Measurements from ENCODE around the gene PIGR.

Gene PIGR

GRCh38 chr1:206958144-206958543 lies 11.9 kb upstream of the PIGR start:
- DNase-seq (ENCODE audit: low read depth): no peak

DNA sequence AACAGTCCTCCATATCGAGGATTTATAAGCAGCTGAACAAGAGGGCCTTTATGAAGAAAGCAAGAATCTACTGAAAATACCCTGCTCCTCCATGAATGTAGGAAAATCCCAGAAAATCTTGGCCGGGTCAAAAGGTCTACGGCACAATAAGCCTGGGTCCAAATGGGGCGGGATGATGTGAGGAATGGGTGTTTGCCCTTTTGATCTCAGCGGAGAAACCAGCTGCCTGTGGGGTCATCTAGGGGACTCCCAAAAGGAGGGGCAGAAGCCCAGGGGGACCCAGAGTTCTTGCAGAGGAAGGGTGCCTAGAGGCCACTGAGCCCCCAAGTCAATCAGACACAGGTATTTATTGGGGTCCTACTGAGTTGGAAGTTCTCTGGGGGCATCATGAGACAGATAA lies 11.4 kb upstream of the PIGR start:
- no peak for DNase-seq (ENCODE audit: low read depth)

DNA sequence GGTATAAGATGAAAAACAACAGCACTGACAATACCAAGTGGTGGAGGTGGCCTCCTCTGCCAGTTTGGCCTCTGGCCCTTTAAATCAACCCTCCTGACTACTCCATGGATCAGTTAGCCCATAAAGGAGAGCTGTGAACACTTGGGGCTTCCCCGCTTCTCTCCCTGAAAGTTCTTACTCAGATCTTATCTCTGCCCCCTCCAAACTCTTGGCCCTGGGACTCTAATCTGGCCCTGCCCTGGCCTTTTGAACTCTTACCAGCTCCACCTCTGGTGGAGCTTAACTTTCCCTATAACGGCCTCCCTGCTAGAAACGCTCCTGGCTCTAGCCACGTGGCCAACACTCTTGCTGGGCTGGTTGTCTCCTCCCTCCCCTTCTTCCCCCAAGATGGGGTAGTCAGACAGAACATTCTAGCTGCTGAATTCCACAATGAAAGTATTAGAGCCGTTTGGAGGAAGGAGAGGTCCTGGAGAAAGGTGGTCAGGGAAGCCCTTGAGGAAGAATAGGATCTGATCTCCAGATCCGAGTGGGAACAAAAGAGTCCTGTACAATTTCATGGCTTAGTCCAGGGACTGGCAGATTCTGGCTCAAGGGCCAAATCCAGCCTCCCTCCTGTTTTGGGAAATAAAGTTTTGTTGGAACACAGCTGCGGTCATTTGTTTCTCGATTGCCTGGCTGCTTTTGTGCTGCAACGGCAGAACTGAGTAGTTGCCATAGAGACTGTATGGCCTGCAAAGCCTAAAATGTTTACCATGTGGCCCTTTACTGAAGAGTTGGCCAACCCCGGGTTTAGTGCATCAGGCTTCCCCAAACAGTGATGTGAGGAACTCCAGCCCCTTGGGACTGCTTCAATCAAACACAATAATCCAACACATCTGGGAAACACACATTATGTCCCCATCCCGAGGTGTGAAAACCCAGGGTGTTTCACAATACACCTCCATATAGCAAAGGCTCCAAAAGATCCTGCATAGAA lies 9.5 kb upstream of the PIGR start:
- DNase-seq (ENCODE audit: low read depth): no peak

DNA sequence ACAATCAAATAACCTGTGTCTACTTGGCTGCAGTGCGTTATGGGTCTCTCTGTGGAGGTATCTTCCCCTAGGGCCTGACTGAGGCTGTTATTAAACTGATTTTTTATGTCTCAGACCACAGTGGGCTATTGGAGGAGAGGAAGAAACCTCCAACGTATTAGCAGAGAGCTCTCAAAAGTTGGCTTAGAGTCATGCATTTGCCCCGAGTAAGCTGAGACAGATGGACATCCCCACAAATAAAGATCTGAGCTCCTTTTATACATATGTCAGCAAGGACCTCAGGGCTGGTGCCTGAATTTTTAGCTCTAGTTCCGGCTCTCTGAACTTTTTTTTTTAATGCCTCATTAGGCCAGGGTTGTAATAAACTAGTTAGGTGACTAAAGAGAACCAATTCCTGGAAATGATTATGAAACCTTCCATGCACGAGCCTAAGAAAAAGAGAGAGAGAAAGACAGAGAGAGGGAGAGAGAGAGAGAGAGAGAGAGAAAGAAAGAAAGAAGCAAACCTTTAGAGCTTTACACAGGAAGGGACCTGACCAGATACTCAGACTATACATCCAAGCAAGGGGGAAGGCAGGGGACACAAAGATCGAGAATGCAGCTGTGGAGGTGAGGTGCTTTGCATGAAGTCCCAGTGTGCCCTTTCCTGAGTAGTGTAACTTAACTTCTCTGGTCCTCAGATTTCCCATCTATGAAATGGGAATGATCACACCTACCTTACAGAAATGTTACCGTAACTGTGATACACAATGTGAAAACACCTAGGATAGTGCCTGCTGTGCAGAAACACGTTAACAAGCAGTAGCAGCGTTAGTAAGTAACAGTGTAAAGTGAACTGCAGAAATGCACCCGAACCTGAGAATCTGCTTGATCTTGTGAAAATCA lies 8.4 kb upstream of the PIGR start:
- no peak for DNase-seq (ENCODE audit: low read depth)

DNA sequence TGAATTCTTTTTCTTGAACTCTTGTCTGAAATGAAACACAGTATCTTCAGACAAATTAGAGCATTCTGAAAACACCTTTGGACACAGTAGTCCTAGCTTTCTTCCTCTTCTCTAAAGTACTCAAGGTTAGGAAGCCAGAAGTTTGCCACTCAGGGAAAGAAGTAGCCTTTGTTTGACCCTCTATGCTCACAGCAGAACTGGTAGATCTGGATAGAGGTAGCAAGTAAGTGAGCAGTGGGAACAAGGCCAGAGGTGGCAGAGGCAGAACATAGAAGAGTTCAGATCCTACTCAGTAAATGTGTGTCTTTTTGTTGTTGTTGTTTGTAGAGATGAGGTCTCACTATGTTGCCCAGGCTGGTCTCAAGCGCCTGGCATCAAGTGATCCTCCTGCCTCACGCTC lies 7.4 kb upstream of the PIGR start:
- DNase-seq (ENCODE audit: low read depth): no peak

- no peak for DNase-seq (ENCODE audit: low read depth)
Observed at GRCh38 chr1:206953126-206953525, 6.9 kb upstream of the PIGR start.

GRCh38 chr1:206952171-206952570 lies 5.9 kb upstream of the PIGR start:
- no peak for DNase-seq (ENCODE audit: low read depth)

DNA sequence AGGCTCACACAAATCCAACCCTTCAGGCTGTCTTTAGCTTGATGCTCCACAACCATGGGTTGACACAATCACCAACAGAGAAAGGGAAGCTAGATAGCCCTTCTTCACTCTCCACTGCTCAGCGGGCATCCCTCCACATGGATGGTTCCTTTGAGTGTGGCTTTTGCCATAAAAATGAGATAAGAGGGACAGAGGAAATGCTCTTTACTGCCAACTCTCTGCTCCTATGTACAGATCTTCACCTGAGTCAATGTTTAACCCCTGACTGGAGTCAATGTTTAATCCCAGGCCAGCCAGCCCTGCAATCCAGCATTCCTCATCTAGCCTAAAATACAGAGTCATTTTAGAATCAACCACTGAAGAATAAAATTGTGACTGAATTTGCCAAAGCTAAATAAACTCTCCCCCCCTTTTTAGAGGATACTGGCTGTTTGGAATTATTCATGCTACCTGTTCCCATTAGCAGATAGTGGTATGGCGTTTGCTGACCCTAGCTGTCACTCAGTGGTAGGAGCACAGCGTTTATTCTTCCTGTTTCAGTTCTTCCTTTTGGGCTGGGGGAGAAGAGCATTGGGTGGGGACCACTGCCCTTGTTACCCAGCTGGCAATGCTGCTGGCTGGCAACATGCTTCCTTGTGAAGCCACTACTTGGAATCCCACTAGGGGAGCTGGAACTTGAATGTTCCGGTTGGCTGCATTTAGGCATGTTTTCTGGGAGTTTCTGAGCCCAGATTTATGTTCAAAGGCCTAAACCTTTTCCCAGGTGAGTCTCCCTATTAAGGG lies 5.2 kb upstream of the PIGR start:
- DNase-seq (ENCODE audit: low read depth): no peak

- no peak for DNase-seq (ENCODE audit: low read depth)
Observed at GRCh38 chr1:206949641-206950040, 3.4 kb upstream of the PIGR start.

DNA sequence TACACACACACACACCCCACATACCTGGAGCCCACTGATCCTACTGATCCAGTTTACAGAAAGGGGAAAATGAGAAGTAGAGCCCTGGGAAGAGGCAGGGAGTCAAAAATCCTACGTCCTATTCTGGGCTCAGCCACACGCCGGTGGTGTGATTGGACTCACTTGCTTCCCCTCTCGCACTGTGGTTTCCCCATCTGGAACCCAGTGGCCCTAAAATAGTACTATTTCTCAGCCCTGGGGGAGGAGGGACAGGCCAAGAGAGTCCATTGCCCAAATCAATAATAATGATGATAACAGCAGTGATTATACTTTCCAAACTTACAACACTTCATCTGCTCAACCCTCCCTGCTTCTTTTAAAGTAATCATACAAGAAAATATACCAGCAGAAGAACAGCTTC lies 2.9 kb upstream of the PIGR start:
- DNase-seq (ENCODE audit: low read depth): no peak

- no peak for DNase-seq (ENCODE audit: low read depth)
Observed at GRCh38 chr1:206947255-206947654, 989 bp upstream of the PIGR start.

DNA sequence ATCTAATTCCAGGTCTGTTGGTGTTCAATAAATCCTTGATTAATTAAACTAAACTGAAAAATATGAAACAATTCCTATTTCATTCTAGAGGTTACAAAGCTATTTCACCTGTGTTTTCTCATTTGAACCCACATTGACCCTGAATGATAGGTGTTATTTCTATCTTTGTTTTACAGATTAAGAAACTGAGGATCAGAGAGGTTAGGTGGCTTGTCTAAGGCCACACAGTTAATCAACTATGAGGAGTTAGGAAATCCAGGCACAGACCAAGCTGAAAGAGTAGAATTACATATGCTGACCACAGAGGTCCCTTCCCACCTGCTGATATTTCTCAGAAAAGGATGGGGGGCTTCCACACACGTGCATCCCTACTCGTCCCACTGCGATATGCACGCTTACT lies 487 bp downstream of the PIGR start:
- no peak for DNase-seq (ENCODE audit: low read depth)

GRCh38 chr1:206944703-206945102 lies 1.6 kb downstream of the PIGR start:
- no peak for DNase-seq (ENCODE audit: low read depth)

- DNase-seq (ENCODE audit: low read depth): no peak
Observed at GRCh38 chr1:206941766-206942418, 4.4 kb downstream of the PIGR start.

DNA sequence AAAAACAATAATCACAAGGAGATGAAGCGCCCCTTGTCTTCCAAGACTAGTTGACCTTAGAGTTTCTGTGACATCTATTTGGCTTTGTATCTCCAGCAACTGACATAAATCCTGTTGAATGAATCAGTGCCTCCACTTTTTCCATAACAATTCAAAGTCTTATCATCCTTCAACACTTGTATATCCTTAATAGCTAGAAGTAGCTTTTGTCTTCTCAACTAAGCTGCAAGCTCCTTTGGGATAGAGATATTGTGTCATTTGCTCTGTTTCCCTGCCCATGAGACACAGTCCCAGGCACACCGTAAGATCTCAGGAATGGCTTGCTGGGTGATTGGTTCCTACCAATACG lies 5.7 kb downstream of the PIGR start:
- DNase-seq (ENCODE audit: low read depth): no peak

DNA sequence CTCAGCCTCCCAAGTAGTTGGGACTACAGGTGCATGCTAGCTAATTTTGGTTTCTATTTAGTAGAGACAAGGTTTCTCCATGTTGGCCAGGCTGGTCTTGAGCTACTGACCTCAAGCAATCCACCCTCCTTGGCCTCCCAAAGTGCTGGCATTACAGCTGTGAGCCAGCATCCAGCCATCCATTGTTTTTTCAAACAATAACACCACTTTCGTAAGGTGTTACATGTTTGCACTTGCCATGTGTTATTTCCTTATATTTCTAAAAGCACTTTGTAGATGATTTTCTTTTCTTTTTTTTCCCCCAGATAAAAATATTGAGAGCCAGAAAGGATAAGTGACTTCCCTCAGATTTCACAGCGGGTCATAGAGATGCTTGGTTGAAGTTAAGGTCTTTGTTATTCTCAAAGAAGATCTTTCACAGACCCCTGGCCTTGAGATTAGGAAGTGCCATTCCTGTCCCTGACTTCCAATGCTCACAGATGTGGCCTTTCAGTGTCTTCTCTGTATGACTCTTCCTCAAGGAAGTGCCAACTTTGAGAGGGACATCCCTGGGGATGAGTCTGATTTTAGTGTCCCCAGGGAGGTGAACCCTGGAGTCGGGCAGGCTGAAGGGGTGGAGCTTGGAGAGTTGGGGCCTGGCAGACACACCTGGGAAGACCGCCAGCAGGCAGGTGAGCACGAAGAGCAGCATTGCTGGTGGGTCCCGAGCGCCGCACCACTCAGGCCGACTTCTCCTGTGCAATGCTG lies 6.3 kb downstream of the PIGR start:
- no peak for DNase-seq (ENCODE audit: low read depth)

- no peak for DNase-seq (ENCODE audit: low read depth)
Observed at GRCh38 chr1:206939131-206939530, 7.1 kb downstream of the PIGR start.

GRCh38 chr1:206937425-206937824 lies 8.8 kb downstream of the PIGR start:
- no peak for DNase-seq (ENCODE audit: low read depth)

DNA sequence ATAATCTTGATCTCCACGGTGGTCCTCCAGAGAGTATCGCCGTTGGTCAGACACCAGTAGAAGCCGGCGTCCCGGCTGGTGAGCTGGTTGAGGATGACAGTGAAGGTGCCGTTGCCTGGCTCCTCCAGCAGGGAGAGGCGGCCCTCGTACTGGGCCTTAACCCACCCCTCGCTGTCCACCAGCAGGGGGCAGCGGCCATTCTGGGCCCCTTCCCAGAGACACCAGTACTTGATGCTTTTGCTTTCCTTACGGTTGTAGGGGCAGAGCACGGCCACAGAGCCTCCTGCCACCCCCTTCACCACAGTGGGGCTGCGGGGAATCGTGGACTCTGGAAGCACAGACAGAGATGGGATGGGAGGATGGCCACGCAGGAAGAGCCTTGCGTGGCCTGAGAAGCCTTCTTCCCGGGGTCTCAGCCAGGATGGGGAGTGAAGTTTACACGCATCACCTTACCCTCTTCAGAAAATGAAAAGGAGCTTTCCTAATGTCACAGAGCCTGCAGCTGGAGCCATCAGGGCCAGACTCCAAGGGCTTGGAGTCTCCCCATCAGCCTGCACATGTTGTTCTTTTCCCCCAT lies 10.7 kb downstream of the PIGR start:
- no peak for DNase-seq (ENCODE audit: low read depth)

- DNase-seq (ENCODE audit: low read depth): no peak
Observed at GRCh38 chr1:206933333-206933945, 12.8 kb downstream of the PIGR start.

All from non-pigmented ciliary epithelial cell (primary cell).